Measurements from ENCODE around the gene CFAP45. TPM values are rescaled to one million over a fixed set of nuclear protein-coding genes. Genes with fewer than 3 reads are reported as not detected.
A peak's percentile ranks its signal among the peaks of the same experiment; 100 is the strongest.
"Not testable (repeated sequence)": the region's sequence is repeated elsewhere in the genome, so short reads cannot be mapped to it uniquely, and the experiment has no call there.

Gene CFAP45
- total RNA-seq, 6 experiments from 2014 or later: 0.94 to 2.5 (median 1.2) TPM

GRCh38 chr1:159911326-159912070, 11.5 kb upstream of the CFAP45 start:
- no peak for DNase-seq
- TF ChIP-seq, protein P1, sequence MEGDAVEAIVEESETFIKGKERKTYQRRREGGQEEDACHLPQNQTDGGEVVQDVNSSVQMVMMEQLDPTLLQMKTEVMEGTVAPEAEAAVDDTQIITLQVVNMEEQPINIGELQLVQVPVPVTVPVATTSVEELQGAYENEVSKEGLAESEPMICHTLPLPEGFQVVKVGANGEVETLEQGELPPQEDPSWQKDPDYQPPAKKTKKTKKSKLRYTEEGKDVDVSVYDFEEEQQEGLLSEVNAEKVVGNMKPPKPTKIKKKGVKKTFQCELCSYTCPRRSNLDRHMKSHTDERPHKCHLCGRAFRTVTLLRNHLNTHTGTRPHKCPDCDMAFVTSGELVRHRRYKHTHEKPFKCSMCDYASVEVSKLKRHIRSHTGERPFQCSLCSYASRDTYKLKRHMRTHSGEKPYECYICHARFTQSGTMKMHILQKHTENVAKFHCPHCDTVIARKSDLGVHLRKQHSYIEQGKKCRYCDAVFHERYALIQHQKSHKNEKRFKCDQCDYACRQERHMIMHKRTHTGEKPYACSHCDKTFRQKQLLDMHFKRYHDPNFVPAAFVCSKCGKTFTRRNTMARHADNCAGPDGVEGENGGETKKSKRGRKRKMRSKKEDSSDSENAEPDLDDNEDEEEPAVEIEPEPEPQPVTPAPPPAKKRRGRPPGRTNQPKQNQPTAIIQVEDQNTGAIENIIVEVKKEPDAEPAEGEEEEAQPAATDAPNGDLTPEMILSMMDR (IDR thresholded peaks at IDR 0.05): no peak
- no peaks in the 10 kb centered on the region for H3K9me3 Mint-ChIP-seq
- H3K4me1 Mint-ChIP-seq (ENCODE audit: low read depth): peaks cover 77% of the 10 kb centered on the region
- peaks cover 8% of the 10 kb centered on the region for H3K27me3 Mint-ChIP-seq (ENCODE audit: insufficient read depth)
- peak overlapping the region; percentile 97 for H3K27ac Mint-ChIP-seq
- H3K4me3 Mint-ChIP-seq: no peak overlapping the region
- peaks cover 23% of the 10 kb centered on the region for H3K36me3 Mint-ChIP-seq (ENCODE audit: low read depth)

DNA sequence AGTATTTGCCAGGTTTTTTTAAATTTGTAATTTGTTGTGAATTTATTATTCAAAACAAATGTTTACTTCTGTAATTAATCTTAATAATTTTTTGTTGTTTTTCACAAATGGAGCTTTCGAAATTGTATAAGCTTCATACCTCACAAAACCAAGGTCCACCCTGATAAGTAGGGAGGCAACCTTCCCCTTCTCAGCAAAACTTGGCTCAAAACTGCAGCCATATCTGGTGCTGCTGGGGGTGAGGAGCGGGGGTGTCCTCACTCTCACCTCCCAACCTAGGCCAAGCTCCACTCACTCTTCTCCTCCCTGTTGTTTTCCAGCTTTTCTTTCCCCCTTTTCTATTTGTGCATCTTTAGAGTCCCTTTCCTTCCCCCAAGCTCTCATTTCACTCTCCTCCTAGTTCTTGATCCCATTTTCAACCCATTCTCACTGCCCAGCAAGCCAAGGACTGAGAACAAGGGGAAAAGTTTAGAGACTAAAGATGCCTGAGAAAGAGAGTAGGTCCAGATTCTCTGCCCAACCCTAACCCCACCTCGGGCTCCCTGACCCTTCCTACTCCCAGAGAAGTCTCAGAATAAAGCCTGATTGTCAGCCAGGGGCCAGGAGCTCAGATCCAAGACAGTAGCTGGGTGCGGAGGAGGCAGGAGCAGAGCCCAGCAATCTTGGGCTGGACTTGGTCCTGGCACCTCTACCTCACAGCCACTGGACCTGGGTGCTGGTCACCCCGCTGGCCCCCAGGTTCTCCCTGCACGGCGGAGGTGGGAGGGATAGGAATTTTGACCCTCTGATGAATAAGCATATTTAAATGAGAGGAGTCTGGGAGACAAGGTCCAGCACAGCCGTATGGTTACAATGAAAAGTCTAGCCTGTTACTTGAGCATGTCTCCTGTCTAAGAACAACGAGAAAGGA, 8.3 kb upstream of the CFAP45 start:
- DNase-seq: no peak
- H3K9me3 Mint-ChIP-seq: peaks cover 6% of the 10 kb centered on the region
- H3K36me3 Mint-ChIP-seq (ENCODE audit: low read depth): peaks cover 16% of the 10 kb centered on the region
- H3K27me3 Mint-ChIP-seq (ENCODE audit: insufficient read depth): peaks cover 3% of the 10 kb centered on the region; the same call in 1 of the 2 replicates
- no peak overlapping the region for H3K4me3 Mint-ChIP-seq
- peaks cover 45% of the 10 kb centered on the region for H3K4me1 Mint-ChIP-seq (ENCODE audit: low read depth)
- H3K27ac Mint-ChIP-seq: peak overlapping the region; percentile 46
- TF ChIP-seq, protein P1 (IDR thresholded peaks at IDR 0.05): no peak

- TF ChIP-seq, protein P1 (IDR thresholded peaks at IDR 0.05): no peak
- H3K9me3 Mint-ChIP-seq: peaks cover 6% of the 10 kb centered on the region
- H3K4me1 Mint-ChIP-seq (ENCODE audit: low read depth): peaks cover 32% of the 10 kb centered on the region
- no peak overlapping the region for H3K4me3 Mint-ChIP-seq
- H3K27ac Mint-ChIP-seq: no peak overlapping the region
- DNase-seq: no peak
- peaks cover 3% of the 10 kb centered on the region; the same call in 1 of the 2 replicates for H3K27me3 Mint-ChIP-seq (ENCODE audit: insufficient read depth)
- H3K36me3 Mint-ChIP-seq (ENCODE audit: low read depth): peaks cover 8% of the 10 kb centered on the region
Measured at GRCh38 chr1:159906960-159907359, 7.0 kb upstream of the CFAP45 start.

DNA sequence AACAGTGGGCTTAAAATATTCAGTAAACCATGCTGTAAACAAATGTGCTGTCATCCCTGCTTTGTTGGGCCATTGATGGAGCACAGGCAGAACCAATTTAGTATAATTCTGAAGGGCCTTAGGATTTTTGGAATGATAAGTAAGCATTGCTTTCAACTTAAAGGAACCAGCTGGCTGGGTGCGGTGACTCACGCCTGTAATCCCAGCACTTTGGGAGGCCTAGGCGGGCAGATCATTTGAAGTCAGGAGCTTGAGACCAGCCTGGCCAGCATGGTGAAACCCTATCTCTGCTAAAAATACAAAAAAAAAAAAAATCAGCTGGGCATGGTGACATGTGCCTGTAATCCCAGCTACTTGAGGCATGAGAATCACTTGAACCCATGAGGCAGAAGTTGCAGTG, 4.1 kb upstream of the CFAP45 start:
- not testable (repeated sequence) for DNase-seq; H3K9me3 Mint-ChIP-seq; H3K4me3 Mint-ChIP-seq; H3K27ac Mint-ChIP-seq; H3K36me3 Mint-ChIP-seq (ENCODE audit: low read depth); H3K27me3 Mint-ChIP-seq (ENCODE audit: insufficient read depth)
- peaks cover 13% of the 10 kb centered on the region for H3K4me1 Mint-ChIP-seq (ENCODE audit: low read depth)

DNA sequence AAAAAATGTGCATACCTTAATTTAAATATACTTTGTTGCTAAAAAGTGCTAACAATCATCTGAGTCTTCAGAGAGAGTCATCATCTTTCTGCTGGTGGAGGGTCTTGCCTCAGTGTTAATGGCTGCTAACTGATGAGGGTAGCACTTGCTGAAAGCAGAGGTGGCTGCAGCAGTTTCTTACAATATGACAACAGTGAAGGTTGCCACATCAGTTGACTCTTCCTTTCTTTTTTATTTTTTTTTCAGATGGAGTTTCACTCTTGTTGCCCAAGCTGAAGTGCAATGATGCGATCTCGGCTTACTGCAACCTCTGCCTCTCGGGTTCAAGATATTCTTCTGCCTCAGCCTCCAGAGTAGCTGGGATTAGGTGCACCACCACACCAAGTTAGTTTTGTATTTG, 2.6 kb upstream of the CFAP45 start:
- DNase-seq: no peak
- H3K4me3 Mint-ChIP-seq: no peak overlapping the region
- H3K9me3 Mint-ChIP-seq: peaks cover 6% of the 10 kb centered on the region
- TF ChIP-seq, protein P1 (IDR thresholded peaks at IDR 0.05): no peak
- peaks cover 8% of the 10 kb centered on the region for H3K36me3 Mint-ChIP-seq (ENCODE audit: low read depth)
- H3K27me3 Mint-ChIP-seq (ENCODE audit: insufficient read depth): no peaks in the 10 kb centered on the region
- H3K4me1 Mint-ChIP-seq (ENCODE audit: low read depth): peaks cover 10% of the 10 kb centered on the region
- no peak overlapping the region for H3K27ac Mint-ChIP-seq
